Measurements from ENCODE around the gene TNFRSF18.

TNFRSF18 gene

DNA sequence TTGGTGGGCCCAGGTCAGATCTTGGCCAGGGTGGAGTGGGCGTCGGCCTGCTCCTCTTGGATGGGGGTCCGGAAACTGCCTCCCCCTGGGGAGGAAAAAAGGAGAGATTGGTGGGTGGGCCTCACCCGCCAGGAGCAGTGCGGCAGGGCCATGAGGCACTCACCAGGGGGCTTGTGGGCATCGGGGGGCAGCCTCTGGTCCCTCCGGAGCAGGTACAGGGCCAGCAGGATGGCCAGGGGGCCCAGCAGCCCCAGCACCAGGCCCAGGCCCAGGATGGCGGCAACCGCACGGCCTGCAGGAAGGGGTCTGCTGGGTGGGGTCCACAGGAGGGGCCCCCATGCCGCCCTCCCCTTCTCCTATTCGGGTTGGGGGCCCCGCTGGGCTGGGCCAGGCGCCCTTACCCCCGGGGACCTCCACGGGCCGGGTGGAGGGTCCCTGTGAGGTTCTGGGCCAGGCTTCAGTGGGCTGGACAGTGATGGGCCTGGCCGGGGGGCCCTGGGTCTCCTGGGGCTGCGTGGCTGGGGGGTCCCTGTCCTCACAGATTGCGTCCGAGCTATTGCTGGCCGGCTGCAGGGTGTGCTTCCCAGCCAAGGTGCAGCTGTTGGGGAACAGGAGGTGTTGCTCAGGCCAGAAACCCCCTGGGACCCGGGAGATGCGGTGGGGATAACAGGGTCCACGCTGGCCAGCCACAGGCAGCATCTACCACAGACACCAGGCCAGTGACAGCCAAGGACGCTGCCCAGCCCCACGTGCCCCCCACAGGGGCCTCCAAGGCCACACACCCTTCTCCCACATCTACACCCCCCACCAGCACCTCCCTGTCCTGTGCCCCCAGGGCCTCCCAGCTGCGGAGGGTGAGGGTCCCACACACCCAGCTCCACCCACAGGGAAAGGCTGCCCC is 5.4 kb upstream of the TNFRSF18 start:
- no peak for DNase-seq (ENCODE audit: low read depth)

GRCh38 chr1:1210726-1211540 is 4.5 kb upstream of the TNFRSF18 start:
- DNase-seq (ENCODE audit: low read depth), result no peak

DNA sequence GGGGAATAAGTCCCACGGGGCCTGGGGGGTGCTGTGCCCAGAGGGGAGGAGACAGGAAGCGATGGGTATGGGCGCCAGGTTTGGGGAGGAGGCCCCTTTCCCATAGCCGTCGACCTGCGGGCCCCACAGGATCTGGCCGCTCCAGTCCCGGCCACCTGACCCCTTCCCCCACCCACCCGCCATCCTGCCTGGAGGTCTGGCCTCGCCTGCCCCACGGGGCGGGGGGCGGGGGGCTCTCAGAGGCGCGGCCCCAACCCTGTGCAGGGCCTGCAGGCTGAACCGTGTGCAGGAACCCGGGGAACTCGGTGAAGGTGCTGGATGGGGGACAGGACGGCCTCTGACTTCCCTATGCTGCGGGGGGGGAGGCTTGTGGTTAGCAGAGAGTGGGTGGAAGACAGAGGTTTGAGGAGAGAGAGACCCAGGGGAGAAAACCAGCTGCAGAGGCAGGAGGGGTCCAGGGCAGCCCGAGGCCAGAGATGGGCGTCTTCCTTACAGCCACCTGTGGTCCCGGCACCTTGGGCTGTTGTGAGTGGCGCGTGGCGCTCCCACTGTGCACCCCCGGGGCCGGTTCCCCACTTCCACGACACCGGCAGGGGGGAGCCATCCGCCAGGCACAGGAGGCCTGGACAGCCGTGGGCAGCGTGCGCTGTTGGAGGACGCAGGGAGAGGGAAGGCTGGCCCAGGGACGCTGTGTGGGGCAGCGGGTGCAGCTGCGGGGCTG is 2.5 kb upstream of the TNFRSF18 start:
- DNase-seq (ENCODE audit: low read depth), result no peak

- DNase-seq (ENCODE audit: low read depth), result no peak
Measured at GRCh38 chr1:1207571-1207892, 1.1 kb upstream of the TNFRSF18 start.

DNA sequence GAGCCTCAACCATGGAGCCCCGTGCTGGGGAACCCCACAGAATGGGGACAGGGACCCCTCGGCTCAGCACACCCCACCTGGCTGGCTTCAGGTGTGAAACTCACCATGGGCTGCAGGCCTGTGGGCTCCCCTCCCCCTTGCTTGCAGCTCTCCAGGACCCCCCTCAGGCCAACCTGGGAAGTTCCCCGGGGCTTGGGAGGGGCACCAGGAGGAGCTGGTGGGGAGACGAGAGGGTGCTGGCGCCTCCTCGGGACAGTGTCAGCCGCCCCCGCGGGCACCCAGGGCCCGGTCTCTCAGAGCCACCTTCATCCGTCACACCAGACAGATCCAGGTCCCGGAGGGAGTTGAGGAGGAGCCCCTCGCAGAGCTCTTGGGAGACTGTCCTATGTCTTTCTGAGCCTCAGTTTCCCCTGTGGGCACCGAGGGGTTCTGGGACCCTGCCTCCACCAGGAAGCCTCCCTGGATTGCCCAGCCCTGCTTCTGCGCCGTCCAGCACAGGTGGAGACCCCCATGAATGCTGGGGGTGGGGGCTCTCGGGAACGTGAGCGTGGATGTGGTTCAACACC is 657 bp upstream of the TNFRSF18 start:
- no peak for DNase-seq (ENCODE audit: low read depth)

- no peak for DNase-seq (ENCODE audit: low read depth)
Measured at GRCh38 chr1:1205769-1206375, 520 bp downstream of the TNFRSF18 start.

GRCh38 chr1:1204998-1205768 is 1.2 kb downstream of the TNFRSF18 start:
- no peak for DNase-seq (ENCODE audit: low read depth)

DNA sequence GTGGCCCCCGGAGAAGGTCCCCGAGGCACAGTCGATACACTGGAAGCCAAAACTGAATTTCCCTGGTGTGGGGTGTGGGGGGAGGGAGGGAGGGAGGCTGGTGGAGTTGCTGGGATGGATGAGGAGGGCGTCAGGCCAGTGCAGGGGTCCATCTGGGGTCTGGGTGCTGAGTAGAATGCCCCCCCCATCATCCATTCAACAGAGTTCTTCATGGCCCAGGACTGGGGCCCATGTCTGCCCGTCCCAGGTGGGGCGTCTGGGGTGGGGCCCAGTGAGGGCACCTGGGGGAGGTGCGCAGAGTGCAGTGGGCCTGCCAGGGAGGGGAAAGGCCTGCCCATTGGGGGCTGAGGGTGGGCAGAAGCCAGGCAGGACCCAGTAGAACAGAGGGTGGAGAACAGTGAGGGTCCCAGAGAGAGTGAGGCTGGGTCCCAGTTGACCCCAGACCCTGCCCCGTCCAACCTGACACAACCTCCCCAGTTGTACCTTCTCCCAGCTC is 1.9 kb downstream of the TNFRSF18 start:
- no peak for DNase-seq (ENCODE audit: low read depth)

DNA sequence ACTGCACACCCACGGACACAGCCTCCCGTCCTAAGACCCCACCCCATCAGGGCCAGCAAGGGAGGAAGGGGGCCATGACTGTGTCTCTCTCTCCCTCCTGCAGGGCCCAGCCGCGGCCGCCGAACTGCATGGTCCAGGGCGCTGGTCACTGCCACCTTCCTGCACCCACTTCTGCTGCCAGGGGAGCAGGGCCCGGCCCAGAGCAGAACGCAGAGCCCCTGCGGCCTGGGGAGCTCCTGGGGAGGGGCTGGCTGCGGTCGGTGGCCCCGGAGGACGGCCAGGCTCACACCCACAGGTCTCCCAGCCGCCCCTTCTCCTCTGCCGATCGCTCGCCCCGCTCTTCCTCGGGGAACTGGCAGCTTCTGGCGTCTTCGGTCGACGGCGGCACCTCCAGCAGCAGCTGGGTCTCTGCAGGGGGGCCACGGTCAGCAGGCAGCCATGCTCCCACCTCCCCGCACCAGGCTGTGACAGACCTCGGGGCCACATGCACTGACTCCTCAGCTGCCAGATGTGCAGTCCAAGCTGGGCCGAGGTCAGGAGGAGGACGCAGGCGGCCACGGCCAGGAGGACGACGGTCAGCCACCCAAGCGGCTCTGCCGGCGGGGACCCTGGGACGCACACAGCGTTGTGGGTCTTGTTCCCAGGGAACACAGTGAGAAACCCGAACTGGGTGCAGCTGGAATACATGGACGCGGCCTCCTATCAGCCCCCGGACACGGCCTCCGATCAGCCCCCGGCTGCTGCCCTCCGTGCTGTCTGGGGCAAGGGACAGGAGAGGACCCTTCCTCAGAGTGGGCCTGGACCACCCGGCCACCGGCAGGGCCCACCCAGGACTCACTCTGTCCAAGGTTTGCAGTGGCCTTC is 2.6 kb downstream of the TNFRSF18 start:
- DNase-seq (ENCODE audit: low read depth), result no peak

DNA sequence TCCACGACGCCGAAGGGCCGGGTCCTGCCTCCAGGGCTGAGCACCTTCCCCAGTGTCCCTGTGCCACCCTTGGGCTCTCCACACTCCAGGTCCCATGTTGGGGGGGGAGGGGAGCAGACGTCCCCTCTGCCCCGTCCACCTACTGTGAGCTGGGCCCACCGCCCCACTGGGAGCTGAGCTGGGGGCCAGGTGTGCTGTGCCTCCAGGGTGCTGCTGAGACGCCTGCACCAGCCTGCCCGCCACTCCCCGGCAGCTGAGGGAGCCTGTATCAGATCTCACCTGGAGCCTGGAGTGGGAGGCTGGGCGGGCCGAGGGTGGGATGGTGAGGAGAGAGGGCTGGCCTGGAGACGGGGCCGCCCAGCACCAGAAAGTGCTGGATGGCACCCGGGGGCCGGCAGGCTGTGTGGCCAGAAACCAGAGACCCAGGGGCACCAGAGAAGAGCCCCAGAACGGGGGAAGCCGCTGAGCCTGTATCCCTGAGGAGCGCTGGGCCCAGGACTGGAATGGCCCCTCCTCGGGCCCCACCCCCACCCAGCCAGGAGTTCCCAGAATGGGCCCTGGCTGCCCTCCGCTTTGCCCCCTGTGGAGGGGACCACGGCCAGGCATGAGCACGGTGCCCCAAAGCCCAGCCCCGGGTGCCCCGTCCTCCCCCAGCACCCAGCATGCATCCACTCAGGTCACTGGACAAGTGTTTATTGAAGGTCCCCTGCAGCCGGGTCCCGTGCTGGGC is 3.4 kb downstream of the TNFRSF18 start:
- DNase-seq (ENCODE audit: low read depth), result no peak

DNA sequence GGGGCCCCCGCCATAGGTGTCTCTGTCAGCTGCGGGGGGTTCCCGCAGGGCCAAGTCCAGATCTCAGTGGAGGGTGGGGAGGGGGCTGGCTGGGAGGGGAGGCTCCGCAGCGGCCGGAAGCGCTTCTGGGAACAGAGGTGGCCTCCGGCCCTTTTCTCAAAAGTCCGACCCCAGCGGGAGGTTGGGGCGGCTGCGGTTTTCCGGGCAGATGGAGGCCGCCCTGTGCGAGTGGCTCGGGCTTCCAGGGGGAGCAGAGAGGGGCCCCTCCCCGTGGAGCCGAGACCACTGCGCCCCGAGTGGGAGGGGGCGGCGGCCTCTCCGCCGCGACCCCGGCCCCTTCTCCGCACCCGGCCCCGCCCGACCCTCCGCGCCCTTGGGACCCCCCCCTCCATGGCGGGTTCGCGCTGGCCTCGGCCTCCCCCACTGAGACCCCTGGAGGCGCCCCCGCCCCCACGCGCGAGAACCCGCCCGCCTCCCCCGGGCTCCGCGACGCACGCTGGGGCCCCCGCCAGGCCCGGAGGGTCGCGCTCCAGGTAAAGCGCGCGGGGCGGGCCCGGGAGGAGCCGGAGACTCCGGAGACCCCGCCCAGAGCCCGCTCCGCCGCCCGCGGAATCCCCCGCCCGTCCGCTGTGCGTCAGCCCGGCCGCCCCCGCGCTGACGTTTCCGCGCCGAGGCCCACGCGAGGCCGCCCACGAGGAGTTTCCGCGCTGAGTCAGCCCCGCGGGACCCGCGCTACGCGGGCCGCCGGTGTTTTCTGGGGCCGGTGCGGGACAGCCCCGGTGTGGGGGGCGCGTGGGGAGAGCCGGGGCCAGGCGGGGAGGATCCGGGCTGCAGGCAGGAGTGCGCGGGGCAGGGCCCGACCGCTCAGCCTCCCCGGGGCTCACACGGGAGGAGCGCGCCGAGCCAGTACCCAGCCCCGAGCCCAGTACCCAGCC is 5.2 kb downstream of the TNFRSF18 start:
- peak; percentile 86 for DNase-seq (ENCODE audit: low read depth)

GRCh38 chr1:1199961-1200875 is 6.2 kb downstream of the TNFRSF18 start:
- DNase-seq (ENCODE audit: low read depth), result no peak

DNA sequence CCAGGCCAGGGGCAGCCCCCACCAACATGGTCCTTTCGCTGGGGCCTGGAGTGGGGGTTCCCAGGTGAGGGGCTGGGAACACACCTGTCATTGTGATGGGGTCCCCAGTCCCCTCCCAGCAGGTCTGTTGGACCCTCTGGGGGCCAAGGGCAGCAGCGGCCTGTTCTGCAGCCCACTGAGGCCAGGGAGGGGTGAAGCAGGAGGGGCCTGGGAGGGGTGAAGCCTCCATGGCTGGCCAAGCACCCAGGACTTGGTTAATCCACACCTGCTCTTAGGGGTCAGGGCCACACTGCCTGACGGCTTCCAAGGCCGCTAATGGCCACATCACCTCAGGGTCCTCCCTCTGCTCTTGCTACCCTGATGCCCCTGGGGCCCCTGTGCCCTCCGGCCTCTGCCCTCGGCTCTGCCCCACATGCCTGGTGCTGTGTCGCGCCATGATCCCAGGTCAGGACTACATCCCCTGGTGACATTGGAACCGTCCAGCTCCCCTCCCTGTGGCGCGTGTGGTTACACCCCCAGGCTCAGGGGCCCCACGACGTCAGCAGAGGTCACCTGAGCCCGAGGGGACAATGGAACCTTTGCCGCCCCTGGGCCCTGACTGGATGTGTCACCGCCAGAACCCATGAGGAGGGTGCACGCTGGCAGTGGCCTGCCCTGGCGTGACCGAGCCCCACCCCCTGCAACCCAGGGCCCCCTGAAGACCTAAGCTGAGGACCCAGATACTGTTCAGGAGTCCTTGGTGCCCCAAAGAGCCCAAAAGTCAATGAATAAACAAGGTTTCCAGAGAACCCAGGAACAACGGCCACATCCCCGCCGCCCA is 7.0 kb downstream of the TNFRSF18 start:
- DNase-seq (ENCODE audit: low read depth), result no peak

DNA sequence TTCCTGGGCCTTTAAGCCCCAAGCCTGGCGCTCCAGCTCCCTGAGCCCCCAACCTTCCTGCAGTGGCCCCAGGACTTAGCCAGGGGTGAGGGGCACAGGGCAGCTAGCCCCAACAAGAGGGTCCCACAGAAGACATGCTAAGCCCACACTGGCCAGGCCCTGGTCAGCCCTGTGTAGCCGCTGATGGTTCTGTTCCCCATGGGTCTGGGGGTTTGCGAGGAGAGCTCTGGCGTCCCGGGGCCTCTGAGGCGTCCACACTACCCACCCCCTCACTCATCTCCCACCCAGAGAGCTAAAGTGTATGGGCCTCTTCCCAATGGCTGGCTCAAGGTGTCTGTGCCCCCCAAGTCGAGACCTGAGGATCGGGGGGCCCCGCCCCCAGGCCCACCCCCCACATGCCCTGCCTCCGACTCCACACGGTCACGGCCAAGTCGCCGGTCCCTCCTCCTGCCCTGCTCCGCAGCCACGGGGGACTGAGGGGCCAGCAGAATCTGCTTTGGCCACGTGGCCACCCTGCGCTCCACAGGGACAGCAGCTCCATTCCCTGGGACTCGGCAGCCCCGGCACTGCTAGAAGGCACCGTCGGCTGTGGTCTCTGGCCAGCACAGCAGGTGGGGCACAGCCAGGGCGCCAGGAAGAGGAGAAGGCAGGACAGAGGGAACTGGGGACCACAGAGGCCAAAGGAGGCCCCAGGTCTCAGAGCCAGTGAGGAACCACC is 7.8 kb downstream of the TNFRSF18 start:
- DNase-seq (ENCODE audit: low read depth), result no peak
